Retinal pigment epithelial cell (primary cell): ENCODE results near the gene USP11.

Experiments
- DNase-seq: peaks from one replicate; pipeline ENCODE4 v3.0.0-alpha.2; 2010; ENCODE audit warnings: low read depth
- H3K4me3 ChIP-seq: 2 replicates; pipeline ENCODE4 v1.5.1; 2011; ENCODE audit warnings: mild to moderate bottlenecking, low read length, control low read depth, moderate library complexity
- CTCF ChIP-seq: conservative IDR thresholded peaks from 2 replicates; pipeline ENCODE4 v1.5.1; 2011; ENCODE audit warnings: low read depth, low read length, control low read depth, inconsistent platforms

The USP11 gene

GRCh38 chrX:47212381-47213293, 20.2 kb upstream of the USP11 start:
- no peak for TF ChIP-seq CTCF
- H3K4me3 ChIP-seq = no peak overlapping the region
- no peak for DNase-seq

- no peak for DNase-seq
- no peak for TF ChIP-seq CTCF
- H3K4me3 ChIP-seq = no peak overlapping the region
Observed at GRCh38 chrX:47214435-47215077, 18.3 kb upstream of the USP11 start.

- DNase-seq = no peak
- no peak overlapping the region for H3K4me3 ChIP-seq
- no peak for TF ChIP-seq CTCF
Observed at GRCh38 chrX:47215291-47215900, 17.4 kb upstream of the USP11 start.

GRCh38 chrX:47216393-47216925, 16.4 kb upstream of the USP11 start:
- DNase-seq = no peak
- H3K4me3 ChIP-seq = no peak overlapping the region
- no peak for TF ChIP-seq CTCF

GRCh38 chrX:47217121-47217851, 15.5 kb upstream of the USP11 start:
- TF ChIP-seq CTCF = no peak
- no peak for DNase-seq
- peak overlapping the region; percentile 32 for H3K4me3 ChIP-seq

GRCh38 chrX:47217852-47218279, 14.9 kb upstream of the USP11 start:
- no peak for TF ChIP-seq CTCF
- peak; percentile 98 for DNase-seq
- peak overlapping the region; percentile 68 for H3K4me3 ChIP-seq
